HepG2 (cell line): ENCODE measurements around the gene ASXL3. TPM values are rescaled to one million over a fixed set of nuclear protein-coding genes. Genes with fewer than 3 reads are reported as not detected.

Experiments
- ATAC-seq: fragments of 200-7000 bp; cut with Tn5 transposase; 3 replicates; pipeline ENCODE4 v1.9.1; 2020; ENCODE audit warnings: mild to moderate bottlenecking, moderate library complexity
- Bru-seq: library from RNA; stranded (reverse); fragments of 400-500 nt; gene quantifications from one replicate; lab custom pipeline; 2021; lab: Mats Ljungman, UMichigan
- BruChase-seq, 2 experiments: library from RNA; stranded (reverse); fragments of 400-500 nt; gene quantifications; one replicate each; lab custom pipeline; 2021; lab: Mats Ljungman, UMichigan
- BruUV-seq: library from RNA; stranded (reverse); fragments of 400-500 nt; replicated peaks from 2 replicates; lab custom pipeline; 2021; lab: Mats Ljungman, UMichigan
- CTCF ChIA-PET: fragments of 300-600 bp; formaldehyde crosslinking; extraction: SDS; loops from one replicate; lab custom pipeline; 2021; ENCODE audit warnings: low total read pairs, inconsistent platforms, low intra/inter-chr PET ratio; lab: Yijun Ruan, JAX
- POLR2A ChIA-PET: fragments of 350-600 bp; sonication (Branson Sonifier 250); formaldehyde crosslinking; loops from one replicate; lab custom pipeline; 2020; ENCODE audit warnings: antibody characterized with exemption, inconsistent platforms; lab: Yijun Ruan, JAX
- DNase-seq: peaks from one replicate; pipeline ENCODE4 v3.0.0-alpha.2; 2015; ENCODE audit warnings: low spot score
- FAIRE-seq: peaks from 3 replicates; lab custom pipeline; 2011; peaks lifted over from hg19 to GRCh38; lab: Jason Lieb, UNC
- H2AFZ ChIP-seq: one replicate; pipeline ENCODE4 v1.6.1; 2011; ENCODE audit warnings: low read length, inconsistent platforms
- H3K27ac ChIP-seq: fragments of 300-600 bp; 3 replicates; pipeline ENCODE4 v1.8.0; 2011; ENCODE audit warnings: mixed run types, mild to moderate bottlenecking, mixed read lengths, low read length, inconsistent platforms; ENCODE audit not compliant: insufficient read depth; ENCODE audit errors: extremely low read length
- H3K27me3 ChIP-seq, 2 experiments: fragments of 200-600 bp in 1 of 2; 2 replicates in 1 of 2; 3 replicates in 1 of 2; pipeline versions ENCODE4 v1.6.0 to v1.8.0; 2011; ENCODE audit warnings: low read length in 2 of 2, mild to moderate bottlenecking in 2 of 2, moderate library complexity in 2 of 2, inconsistent platforms in 1 of 2; ENCODE audit not compliant: insufficient read depth in 2 of 2, control insufficient read depth in 1 of 2
- H3K36me3 ChIP-seq, 2 experiments: fragments of 200-600 bp in 1 of 2; replicated peaks in 1 of 2; 2 replicates in 1 of 2; 3 replicates in 1 of 2; pipeline versions ENCODE4 v1.5.1 to v1.8.0; 2011; ENCODE audit warnings: low read length in 2 of 2, inconsistent platforms in 1 of 2; ENCODE audit not compliant: insufficient read depth in 2 of 2, control insufficient read depth in 1 of 2
- H3K4me1 ChIP-seq: 2 replicates; pipeline ENCODE4 v1.5.1; 2012; ENCODE audit warnings: low read length, inconsistent platforms; ENCODE audit not compliant: insufficient read depth
- H3K4me2 ChIP-seq: 2 replicates; pipeline ENCODE4 v1.6.0; 2011; ENCODE audit warnings: low read depth, low read length, inconsistent platforms
- H3K4me3 ChIP-seq, 3 experiments: fragments of 200-600 bp in 1 of 3; sonication (generic), shearing (Covaris generic) in 1 of 3; replicated peaks in 1 of 3; 2 replicates each; pipeline ENCODE4 v1.5.1; 2011 to 2016; ENCODE audit warnings: low read length in 3 of 3, inconsistent platforms in 2 of 3, low read depth in 2 of 3, mild to moderate bottlenecking in 2 of 3, control low read depth in 1 of 3, mixed read lengths in 1 of 3; ENCODE audit not compliant: insufficient read depth in 1 of 3
- H3K79me2 ChIP-seq: one replicate; pipeline ENCODE4 v1.6.1; 2011; ENCODE audit warnings: low read length, inconsistent platforms; ENCODE audit not compliant: insufficient read depth
- H3K9ac ChIP-seq: 2 replicates; pipeline ENCODE4 v1.6.0; 2011; ENCODE audit warnings: mild to moderate bottlenecking, low read depth, low read length, inconsistent platforms; ENCODE audit not compliant: insufficient read depth
- H3K9me3 ChIP-seq: 2 replicates; pipeline ENCODE4 v1.5.1; 2012; ENCODE audit warnings: mild to moderate bottlenecking, low read length
- H4K20me1 ChIP-seq: 2 replicates; pipeline ENCODE4 v1.6.0; 2011; ENCODE audit warnings: inconsistent platforms, mild to moderate bottlenecking, low read length, moderate library complexity; ENCODE audit not compliant: insufficient read depth
- BRF2 ChIP-seq: sonication (generic); formaldehyde crosslinking; IDR thresholded peaks from 2 replicates; pipeline ENCODE4 v1.8.1; 2022; ENCODE audit warnings: mild to moderate bottlenecking, missing genetic modification reagents
- CBFB ChIP-seq: sonication (generic); formaldehyde crosslinking; IDR thresholded peaks from 2 replicates; pipeline ENCODE4 v1.4.0; 2020; ENCODE audit warnings: missing genetic modification reagents
- CREB1 ChIP-seq, 2 experiments: fragments of 450-650 bp in 1 of 2; IDR thresholded peaks; 2 replicates each; pipeline ENCODE4 v1.6.1; 2016 to 2017; ENCODE audit warnings: control low read depth in 1 of 2, mild to moderate bottlenecking in 1 of 2, missing compliant biosample characterization in 1 of 2, missing genetic modification characterization in 1 of 2
- HNRNPLL ChIP-seq: fragments of 200-400 bp; formaldehyde crosslinking; IDR thresholded peaks from 2 replicates; pipeline ENCODE4 v1.6.1; 2017; ENCODE audit warnings: mild to moderate bottlenecking, low read depth, low read length; ENCODE audit not compliant: poor library complexity, severe bottlenecking
- HOXA9 ChIP-seq: sonication (generic); formaldehyde crosslinking; IDR thresholded peaks from 2 replicates; pipeline ENCODE4 v1.8.1; 2022; ENCODE audit warnings: missing genetic modification reagents, mild to moderate bottlenecking, moderate library complexity, borderline replicate concordance
- JUN ChIP-seq: sonication (generic); formaldehyde crosslinking; IDR thresholded peaks from 2 replicates; pipeline ENCODE4 v1.4.0; 2020; ENCODE audit warnings: mild to moderate bottlenecking, missing genetic modification reagents
- KDM5B ChIP-seq: sonication (generic); formaldehyde crosslinking; IDR thresholded peaks from 2 replicates; pipeline ENCODE4 v1.4.0; 2020; ENCODE audit warnings: missing genetic modification reagents, mild to moderate bottlenecking, borderline replicate concordance
- MXD3 ChIP-seq: IDR thresholded peaks from 2 replicates; pipeline ENCODE4 v1.6.1; 2016; ENCODE audit warnings: mild to moderate bottlenecking, missing biosample characterization, missing genetic modification reagents
- NFKBIZ ChIP-seq: IDR thresholded peaks from 2 replicates; pipeline ENCODE4 v1.6.1; 2018; ENCODE audit warnings: missing genetic modification reagents, missing compliant biosample characterization
- PLSCR1 ChIP-seq: sonication (generic); formaldehyde crosslinking; IDR thresholded peaks from 2 replicates; pipeline ENCODE4 v1.5.0; 2020; ENCODE audit warnings: missing genetic modification reagents, mild to moderate bottlenecking, borderline replicate concordance
- SNAPC2 ChIP-seq: sonication (generic); formaldehyde crosslinking; IDR thresholded peaks from 2 replicates; pipeline ENCODE4 v1.8.1; 2022; ENCODE audit warnings: mild to moderate bottlenecking, missing genetic modification reagents
- SRSF9 ChIP-seq: fragments of 200-400 bp; formaldehyde crosslinking; IDR thresholded peaks from 2 replicates; pipeline ENCODE4 v1.6.1; 2018; ENCODE audit warnings: borderline replicate concordance, mild to moderate bottlenecking, low read depth, low read length; ENCODE audit not compliant: insufficient read depth, poor library complexity, severe bottlenecking
- TP53 ChIP-seq: sonication (generic); formaldehyde crosslinking; conservative IDR thresholded peaks from 2 replicates; pipeline ENCODE4 v1.4.0; 2020; ENCODE audit warnings: missing genetic modification reagents
- ZMAT5 ChIP-seq: sonication (generic); formaldehyde crosslinking; IDR thresholded peaks from 2 replicates; pipeline ENCODE4 v1.5.0; 2020; ENCODE audit warnings: mild to moderate bottlenecking, low read depth, missing genetic modification reagents, borderline replicate concordance
- ZNF776 ChIP-seq: sonication (generic); formaldehyde crosslinking; IDR thresholded peaks from 2 replicates; pipeline ENCODE4 v1.4.0; 2020; ENCODE audit warnings: mild to moderate bottlenecking, missing genetic modification reagents
- ZNF777 ChIP-seq: sonication (generic); formaldehyde crosslinking; IDR thresholded peaks from 2 replicates; pipeline ENCODE4 v1.4.0; 2020; ENCODE audit warnings: missing genetic modification reagents
- WGBS: methylation state at CpG from one replicate; pipeline ENCODE4 v1.1.6; 2017; ENCODE audit warnings: low lambda C conversion rate; 5-methylcytosine and 5-hydroxymethylcytosine counted together
- in situ Hi-C: cut with HindIII; loops from 2 replicates; pipeline ENCODE4 v1.10.0; 2017; ENCODE audit warnings: low pct_unique_long_range_greater_than_20kb; ENCODE audit not compliant: extremely low pct_ligation_motif_present
- intact Hi-C: fragments of 100-400 bp; cut with micrococcal nuclease; formaldehyde crosslinking; loops from one replicate; pipeline ENCODE4 v1.10.0; 2022; ENCODE audit not compliant: unreplicated experiment
- long read RNA-seq, 2 experiments: library from RNA in 1 of 2; library from polyadenylated mRNA in 1 of 2; stranded (forward) in 1 of 2; unstranded in 1 of 2; transcript quantifications; one replicate each; pipeline ENCODE4 v2.0.0, GENCODE V29; 2019 to 2022
- polyA minus RNA-seq, 3 experiments: library from RNA; depleted of rRNA, polyadenylated mRNA; stranded (reverse); fragments of >200 nt; gene quantifications; 2 replicates each; pipeline ENCODE4 v1.2.3, GENCODE V29; 2011; ENCODE audit warnings: low replicate concordance in 1 of 3
- polyA plus RNA-seq, 8 experiments: library from polyadenylated mRNA; depleted of rRNA in 3 of 8; stranded (reverse) in 7 of 8; unstranded in 1 of 8; fragments of >200 nt; fragmentation: Illumina TruSeq in 4 of 8; extraction: Trizol in 4 of 8; gene quantifications; 2 replicates each; pipeline versions ENCODE4 v1.2.1 to v1.2.3, GENCODE V29; 2011 to 2016; ENCODE audit warnings: low read depth in 4 of 8, missing spikeins in 1 of 8, mixed read lengths in 1 of 8; ENCODE audit not compliant: insufficient read depth in 1 of 8
- total RNA-seq, 5 experiments: library from RNA; depleted of rRNA; stranded (reverse); fragments of >200 nt; fragmentation: Illumina TruSeq; extraction: Trizol; gene quantifications; 2 replicates each; pipeline ENCODE4 v1.2.3, GENCODE V29; 2016; ENCODE audit warnings: low read depth in 1 of 5

ASXL3 gene
- not detected in 2 replicates for total RNA-seq (2016; rRNA removed; fragmentation: Illumina TruSeq; extraction: Trizol)
- total RNA-seq (2016; cell fraction: cytosol; rRNA removed; fragmentation: Illumina TruSeq; extraction: Trizol; ENCODE audit: low read depth), result not detected in 2 replicates
- total RNA-seq (2016; cell fraction: insoluble cytoplasmic fraction; rRNA removed; fragmentation: Illumina TruSeq; extraction: Trizol), result not detected in 2 replicates
- not detected in 2 replicates for total RNA-seq (2016; cell fraction: membrane; rRNA removed; fragmentation: Illumina TruSeq; extraction: Trizol)
- not detected in 2 replicates for total RNA-seq (2016; cell fraction: nucleus; rRNA removed; fragmentation: Illumina TruSeq; extraction: Trizol)
- not detected in 2 replicates for polyA plus RNA-seq (2011; rRNA removed)
- polyA plus RNA-seq (2011; cell fraction: cytosol; rRNA removed), result not detected in 2 replicates
- polyA plus RNA-seq (2011; cell fraction: nucleus; rRNA removed), result not detected in 2 replicates
- not detected in 2 replicates for polyA plus RNA-seq (2012)
- polyA plus RNA-seq (2016; cell fraction: cytosol; fragmentation: Illumina TruSeq; extraction: Trizol; ENCODE audit: low read depth), result not detected in 2 replicates
- polyA plus RNA-seq (2016; cell fraction: insoluble cytoplasmic fraction; fragmentation: Illumina TruSeq; extraction: Trizol; ENCODE audit: low read depth), result not detected in 2 replicates
- not detected in 2 replicates for polyA plus RNA-seq (2016; cell fraction: membrane; fragmentation: Illumina TruSeq; extraction: Trizol; ENCODE audit: low read depth)
- polyA plus RNA-seq (2016; cell fraction: nucleus; fragmentation: Illumina TruSeq; extraction: Trizol; ENCODE audit: insufficient read depth, low read depth), result not detected in 2 replicates
- not detected in 2 replicates for polyA minus RNA-seq (2011; rRNA and poly(A)+ RNA removed; ENCODE audit: low replicate concordance)
- polyA minus RNA-seq (2011; cell fraction: cytosol; rRNA and poly(A)+ RNA removed), result not detected in 2 replicates
- polyA minus RNA-seq (2011; cell fraction: nucleus; rRNA and poly(A)+ RNA removed), result not detected in 2 replicates
- percentile 3 among the genes with signal in this experiment for Bru-seq, nascent RNA
- BruChase-seq, experiment 1, labeled RNA remaining after a 6-hour chase, result percentile 1 among the genes with signal in this experiment
- BruChase-seq, experiment 2, labeled RNA remaining after a 2-hour chase, result percentile 1 among the genes with signal in this experiment
- long read RNA-seq, experiment 1, result 0 reads
- long read RNA-seq, experiment 2, result 0 reads

- Histone ChIP-seq H2AFZ (no peak within 1 kb of the TSS), H3K79me2 (no peaks in the 10 kb centered on the region), H3K27me3 (peaks cover 4 to 20% of the 10 kb centered on the region in 2 experiments), H3K9ac (no peak within 1 kb of the TSS), H3K36me3 (no peaks in the 10 kb centered on the region), H3K4me2 (peak within 1 kb of the TSS; percentile 73), H3K9me3 (no peaks in the 10 kb centered on the region), H4K20me1 (no peaks in the 10 kb centered on the region), H3K27ac (no peak within 1 kb of the TSS), H3K4me3 (peak within 1 kb of the TSS; percentile 47 to 75 (median 55); a peak in 5 of 6 replicates), H3K4me1 (peaks cover 12% of the 10 kb centered on the region)
- FAIRE-seq (no peak), ATAC-seq (peak; percentile 75), DNase-seq (no peak)
- intact Hi-C loops, result no loop called here
- ChIA-PET POLR2A (no interaction called here), CTCF (no interaction called here)
- BruUV-seq, result no TSS peak
- 5% methylated on average over 10 of the region's 103 CpGs for WGBS
- in situ Hi-C loops, result no loop called here
- TF ChIP-seq NFKBIZ (CRISPR knock-in tag) (no peak), ZMAT5 (CRISPR knock-in tag) (no peak), ZNF776 (no peak), CREB1 (IDR thresholded peaks at IDR 0.05) (peak; percentile 93), CREB1 (CRISPR knock-in tag; IDR thresholded peaks at IDR 0.05) (no peak), HOXA9 (no peak), KDM5B (peak; percentile 24; the same call in 1 of the 2 replicates), SRSF9 (no peak), BRF2 (CRISPR knock-in tag) (no peak), TP53 (no peak), HNRNPLL (peak; percentile 31), PLSCR1 (no peak), JUN (no peak), ZNF777 (CRISPR knock-in tag) (peak; percentile 33; the same call in 1 of the 2 replicates), CBFB (CRISPR knock-in tag) (no peak), MXD3 (CRISPR knock-in tag) (no peak), SNAPC2 (no peak)
Observed at GRCh38 chr18:33577685-33578517, at the start of gene ASXL3. TSS of gene ASXL3 (plus strand) at chr18:33578219. CDS start at chr18:33578632, 413 bp downstream.
